ENCODE data around the gene C19orf25. TPM values are rescaled to one million over a fixed set of nuclear protein-coding genes. Genes with fewer than 3 reads are reported as not detected.
A peak's percentile ranks its signal among the peaks of the same experiment; 100 is the strongest.

Gene C19orf25
- total RNA-seq, 2 donors from 2014 or later: 19.1 to 22.3 TPM

- TF ChIP-seq CTCF (IDR thresholded peaks at IDR 0.05): no peak
- H3K27me3 ChIP-seq: no peaks in the 10 kb centered on the region
Observed at GRCh38 chr19:1495051-1495798, 16.2 kb upstream of the C19orf25 start.

GRCh38 chr19:1494115-1494815 is 15.2 kb upstream of the C19orf25 start:
- no peak overlapping the region for H3K27ac ChIP-seq
- no peak for DNase-seq (ENCODE audit: low spot score)
- H3K27me3 ChIP-seq: no peaks in the 10 kb centered on the region
- no peak overlapping the region for H3K4me3 ChIP-seq
- TF ChIP-seq CTCF (IDR thresholded peaks at IDR 0.05): no peak
- no peaks in the 10 kb centered on the region for H3K9me3 ChIP-seq
- H3K4me1 ChIP-seq: peaks cover 0 to 17% of the 10 kb centered on the region in 2 donors
- no peaks in the 10 kb centered on the region for H3K36me3 ChIP-seq

More at GRCh38 chr19:1495051-1495798, 16.2 kb upstream of the C19orf25 start:
- no peak overlapping the region for H3K27ac ChIP-seq
- DNase-seq (ENCODE audit: low spot score): no peak
- peaks cover 0 to 9% of the 10 kb centered on the region in 2 donors for H3K4me1 ChIP-seq
- no peak overlapping the region for H3K4me3 ChIP-seq
- H3K36me3 ChIP-seq: no peaks in the 10 kb centered on the region
- no peaks in the 10 kb centered on the region for H3K9me3 ChIP-seq

GRCh38 chr19:1492474-1493006 is 13.5 kb upstream of the C19orf25 start:
- DNase-seq (ENCODE audit: low spot score): no peak
- no peaks in the 10 kb centered on the region for H3K9me3 ChIP-seq
- H3K4me3 ChIP-seq: no peak overlapping the region
- H3K36me3 ChIP-seq: no peaks in the 10 kb centered on the region
- H3K27ac ChIP-seq: no peak overlapping the region
- H3K27me3 ChIP-seq: no peaks in the 10 kb centered on the region
- peaks cover 0 to 17% of the 10 kb centered on the region in 2 donors for H3K4me1 ChIP-seq
- no peak for TF ChIP-seq CTCF (IDR thresholded peaks at IDR 0.05)

GRCh38 chr19:1491849-1492170 is 12.8 kb upstream of the C19orf25 start:
- no peaks in the 10 kb centered on the region for H3K36me3 ChIP-seq
- H3K9me3 ChIP-seq: no peaks in the 10 kb centered on the region
- H3K4me3 ChIP-seq: no peak overlapping the region
- H3K27me3 ChIP-seq: no peaks in the 10 kb centered on the region
- no peak for DNase-seq (ENCODE audit: low spot score)
- TF ChIP-seq CTCF (IDR thresholded peaks at IDR 0.05): no peak
- H3K4me1 ChIP-seq: peaks cover 0 to 17% of the 10 kb centered on the region in 2 donors
- no peak overlapping the region for H3K27ac ChIP-seq

GRCh38 chr19:1491114-1491848 is 12.3 kb upstream of the C19orf25 start, which contains the start of gene REEP6:
Gene REEP6 (plus strand): TSS chr19:1491181. CDS start chr19:1491270, 89 bp downstream.
- peaks cover 0 to 17% of the 10 kb centered on the region in 2 donors for H3K4me1 ChIP-seq
- no peak for DNase-seq (ENCODE audit: low spot score)

More at GRCh38 chr19:1491114-1491848, 12.3 kb upstream of the C19orf25 start, which contains the start of gene REEP6:
- no peaks in the 10 kb centered on the region for H3K36me3 ChIP-seq
- H3K27me3 ChIP-seq: no peaks in the 10 kb centered on the region
- H3K9me3 ChIP-seq: no peaks in the 10 kb centered on the region
- TF ChIP-seq CTCF (IDR thresholded peaks at IDR 0.05): no peak
- peak within 1 kb of the TSS; percentile 80 for H3K27ac ChIP-seq
- H3K4me3 ChIP-seq: peak within 1 kb of the TSS; percentile 40 to 63
